Hepatocyte (in vitro differentiated cells): ENCODE measurements around the gene ZNF862. TPM values are rescaled to one million over a fixed set of nuclear protein-coding genes. Genes with fewer than 3 reads are reported as not detected.

ENCODE experiments used
- DNase-seq: peaks from one replicate; pipeline ENCODE4 v3.0.0-alpha.2; 2016; ENCODE audit warnings: low spot score
- H2AFZ ChIP-seq: fragments of 200-600 bp; sonication (generic); 2 replicates; pipeline ENCODE4 v1.6.0; 2016; ENCODE audit warnings: antibody characterized with exemption, mild to moderate bottlenecking
- H3K27ac ChIP-seq: fragments of 200-600 bp; sonication (generic); 2 replicates; pipeline ENCODE4 v1.5.1; 2016; ENCODE audit warnings: mild to moderate bottlenecking
- H3K27me3 ChIP-seq: fragments of 200-600 bp; sonication (generic); 2 replicates; pipeline ENCODE4 v1.6.1; 2016
- H3K36me3 ChIP-seq: fragments of 200-600 bp; sonication (generic); replicated peaks from 2 replicates; pipeline ENCODE4 v1.5.1; 2016; ENCODE audit warnings: low read depth; ENCODE audit not compliant: insufficient read depth
- H3K4me1 ChIP-seq: fragments of 200-600 bp; sonication (generic); 2 replicates; pipeline ENCODE4 v1.5.1; 2016; ENCODE audit warnings: mild to moderate bottlenecking, moderate library complexity; ENCODE audit not compliant: insufficient read depth
- H3K4me2 ChIP-seq: fragments of 200-600 bp; sonication (generic); 2 replicates; pipeline ENCODE4 v1.6.0; 2016
- H3K4me3 ChIP-seq: fragments of 200-600 bp; sonication (generic); 2 replicates; pipeline ENCODE4 v1.5.1; 2016; ENCODE audit warnings: mild to moderate bottlenecking
- H3K79me2 ChIP-seq: fragments of 200-600 bp; sonication (generic); 2 replicates; pipeline ENCODE4 v1.6.0; 2017; ENCODE audit warnings: mild to moderate bottlenecking
- H3K9me2 ChIP-seq: fragments of 200-600 bp; sonication (generic); replicated peaks from 2 replicates; pipeline ENCODE4 v1.6.0; 2017; ENCODE audit warnings: mild to moderate bottlenecking; ENCODE audit not compliant: insufficient read depth
- H3K9me3 ChIP-seq: fragments of 200-600 bp; sonication (generic); 2 replicates; pipeline ENCODE4 v1.5.1; 2016; ENCODE audit warnings: low read depth, mild to moderate bottlenecking
- H4K20me1 ChIP-seq: fragments of 200-600 bp; sonication (generic); 2 replicates; pipeline ENCODE4 v1.6.0; 2016; ENCODE audit warnings: mild to moderate bottlenecking; ENCODE audit not compliant: insufficient read depth, poor library complexity, severe bottlenecking
- EZH2 ChIP-seq: fragments of 200-600 bp; sonication (generic); IDR thresholded peaks from 2 replicates; pipeline ENCODE4 v1.6.1; 2016; ENCODE audit warnings: antibody characterized with exemption, mild to moderate bottlenecking, borderline replicate concordance
- EZH2phosphoT487 ChIP-seq: fragments of 200-600 bp; sonication (generic); IDR thresholded peaks from one replicate; pipeline ENCODE4 v1.6.1; 2018; ENCODE audit warnings: antibody characterized with exemption, mild to moderate bottlenecking, low read depth, moderate library complexity; ENCODE audit not compliant: unreplicated experiment, severe bottlenecking
- WGBS: methylation state at CpG from one replicate; pipeline ENCODE4 v1.1.6; 2016; ENCODE audit warnings: low lambda C conversion rate; ENCODE audit errors: missing lambda C conversion rate; 5-methylcytosine and 5-hydroxymethylcytosine counted together
- polyA plus RNA-seq: library from polyadenylated mRNA; unstranded; fragments of >200 nt; fragmentation: Nextera tagmentation; extraction: Ambion mirVana; gene quantifications from 2 replicates; pipeline ENCODE4 v1.2.1, GENCODE V29; 2016
- total RNA-seq: library from RNA; depleted of rRNA; stranded (reverse); fragments of >200 nt; gene quantifications from 2 replicates; pipeline ENCODE4 v1.2.3, GENCODE V29; 2014
- TF ChIP-seq, protein P1 (sequence below): fragments of 200-600 bp; sonication (generic); IDR thresholded peaks from 2 replicates; pipeline ENCODE4 v1.5.1; 2016; ENCODE audit warnings: antibody characterized with exemption, mild to moderate bottlenecking; ENCODE audit not compliant: poor library complexity

Gene ZNF862
- total and polyA plus RNA-seq, 2 experiments from 2014 or later = 3.5 to 9.2 TPM

DNA sequence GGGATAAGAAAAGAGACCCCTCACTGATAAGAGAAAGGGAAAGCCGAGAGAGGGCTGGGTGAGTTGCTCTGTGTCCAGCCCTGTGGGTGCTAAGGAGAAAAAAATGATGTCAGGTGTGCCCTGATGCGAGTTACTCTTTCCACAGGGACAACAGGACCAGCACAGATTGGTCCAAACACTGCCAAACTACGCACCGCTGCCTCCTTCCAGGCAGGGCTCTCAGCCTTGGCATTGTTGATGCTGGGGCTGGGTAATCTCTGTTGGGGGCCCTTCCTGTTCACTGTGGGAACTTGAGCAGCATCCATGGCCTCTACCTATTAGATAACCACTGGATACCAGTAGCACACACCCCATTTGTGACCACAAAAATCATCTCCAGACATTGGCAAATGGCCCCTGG is 25.3 kb downstream of the ZNF862 start:
- TF ChIP-seq EZH2 (no peak), EZH2phosphoT487 (no peak)
- TF ChIP-seq, protein P1, sequence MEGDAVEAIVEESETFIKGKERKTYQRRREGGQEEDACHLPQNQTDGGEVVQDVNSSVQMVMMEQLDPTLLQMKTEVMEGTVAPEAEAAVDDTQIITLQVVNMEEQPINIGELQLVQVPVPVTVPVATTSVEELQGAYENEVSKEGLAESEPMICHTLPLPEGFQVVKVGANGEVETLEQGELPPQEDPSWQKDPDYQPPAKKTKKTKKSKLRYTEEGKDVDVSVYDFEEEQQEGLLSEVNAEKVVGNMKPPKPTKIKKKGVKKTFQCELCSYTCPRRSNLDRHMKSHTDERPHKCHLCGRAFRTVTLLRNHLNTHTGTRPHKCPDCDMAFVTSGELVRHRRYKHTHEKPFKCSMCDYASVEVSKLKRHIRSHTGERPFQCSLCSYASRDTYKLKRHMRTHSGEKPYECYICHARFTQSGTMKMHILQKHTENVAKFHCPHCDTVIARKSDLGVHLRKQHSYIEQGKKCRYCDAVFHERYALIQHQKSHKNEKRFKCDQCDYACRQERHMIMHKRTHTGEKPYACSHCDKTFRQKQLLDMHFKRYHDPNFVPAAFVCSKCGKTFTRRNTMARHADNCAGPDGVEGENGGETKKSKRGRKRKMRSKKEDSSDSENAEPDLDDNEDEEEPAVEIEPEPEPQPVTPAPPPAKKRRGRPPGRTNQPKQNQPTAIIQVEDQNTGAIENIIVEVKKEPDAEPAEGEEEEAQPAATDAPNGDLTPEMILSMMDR = no peak
- Histone ChIP-seq H3K27me3 (no peaks in the 10 kb centered on the region), H3K9me3 (no peaks in the 10 kb centered on the region), H3K4me3 (no peak overlapping the region), H3K4me2 (no peak overlapping the region), H2AFZ (no peak overlapping the region), H3K9me2 (no peaks in the 10 kb centered on the region), H3K4me1 (no peaks in the 10 kb centered on the region), H4K20me1 (no peaks in the 10 kb centered on the region), H3K27ac (no peak overlapping the region), H3K36me3 (no peaks in the 10 kb centered on the region), H3K79me2 (no peaks in the 10 kb centered on the region)
- 93% methylated on average over 4 of the region's 4 CpGs for WGBS
- DNase-seq = no peak

DNA sequence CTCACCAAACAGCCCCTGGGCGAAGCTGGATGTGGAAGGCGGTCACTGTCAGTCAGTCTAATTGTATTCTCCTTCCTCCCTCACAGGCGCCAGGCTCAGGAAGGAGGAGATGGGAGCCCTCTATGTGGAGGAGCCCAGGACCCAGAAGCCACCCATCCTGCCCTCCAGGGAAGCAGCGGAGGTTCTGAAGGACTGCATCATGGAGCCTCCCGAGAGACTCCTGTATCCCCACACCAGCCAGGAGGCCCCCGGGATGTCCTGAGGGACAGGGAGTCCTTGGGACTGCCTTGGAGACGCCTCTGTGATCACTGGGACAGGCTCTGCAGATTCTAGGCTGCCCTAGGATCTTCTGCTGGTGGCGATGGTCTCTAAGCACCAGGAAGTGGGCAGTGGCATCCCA is 25.8 kb downstream of the ZNF862 start:
- no peaks in the 10 kb centered on the region for H3K36me3 ChIP-seq
- H3K27me3 ChIP-seq = no peaks in the 10 kb centered on the region
- no peak for DNase-seq
- TF ChIP-seq, protein P1 = no peak
- no peak for TF ChIP-seq EZH2
- TF ChIP-seq EZH2phosphoT487 = no peak
- WGBS = 92% methylated on average over 8 of the region's 8 CpGs
- no peak overlapping the region for H3K4me2 ChIP-seq
- no peak overlapping the region for H2AFZ ChIP-seq
- no peak overlapping the region for H3K27ac ChIP-seq
- H3K4me1 ChIP-seq = no peaks in the 10 kb centered on the region
- no peak overlapping the region for H3K4me3 ChIP-seq
- H3K9me3 ChIP-seq = no peaks in the 10 kb centered on the region
- H4K20me1 ChIP-seq = no peaks in the 10 kb centered on the region
- H3K9me2 ChIP-seq = no peaks in the 10 kb centered on the region
- H3K79me2 ChIP-seq = no peaks in the 10 kb centered on the region

DNA sequence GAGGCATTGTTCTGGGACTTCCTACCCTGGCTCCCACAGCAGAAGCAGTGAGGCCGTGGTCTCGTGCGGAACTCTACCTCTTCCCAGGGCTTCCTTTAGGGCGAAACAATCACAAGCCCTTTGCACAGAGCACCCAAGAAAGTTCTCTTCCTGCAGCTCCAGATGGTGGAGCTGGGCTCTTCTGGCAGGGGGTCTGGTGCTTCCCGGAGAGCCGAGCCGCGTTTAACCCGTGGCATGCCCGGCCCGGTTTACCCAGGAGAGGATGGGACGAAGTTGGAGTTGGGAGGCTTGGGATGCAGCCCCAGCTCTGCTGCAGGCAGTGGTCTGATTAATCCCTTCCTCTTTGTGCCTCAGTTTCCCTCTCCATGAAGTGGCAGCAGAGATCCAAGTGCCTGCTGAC is 26.6 kb downstream of the ZNF862 start:
- Histone ChIP-seq H3K9me2 (no peaks in the 10 kb centered on the region), H4K20me1 (no peaks in the 10 kb centered on the region), H3K36me3 (no peaks in the 10 kb centered on the region), H3K79me2 (no peaks in the 10 kb centered on the region), H3K4me3 (no peak overlapping the region), H3K27me3 (no peaks in the 10 kb centered on the region), H3K4me1 (no peaks in the 10 kb centered on the region), H3K27ac (no peak overlapping the region), H2AFZ (no peak overlapping the region), H3K9me3 (no peaks in the 10 kb centered on the region), H3K4me2 (no peak overlapping the region)
- WGBS = 98% methylated on average over 12 of the region's 12 CpGs
- no peak for DNase-seq
- TF ChIP-seq EZH2phosphoT487 (no peak), EZH2 (no peak)
- TF ChIP-seq, protein P1 = no peak

DNA sequence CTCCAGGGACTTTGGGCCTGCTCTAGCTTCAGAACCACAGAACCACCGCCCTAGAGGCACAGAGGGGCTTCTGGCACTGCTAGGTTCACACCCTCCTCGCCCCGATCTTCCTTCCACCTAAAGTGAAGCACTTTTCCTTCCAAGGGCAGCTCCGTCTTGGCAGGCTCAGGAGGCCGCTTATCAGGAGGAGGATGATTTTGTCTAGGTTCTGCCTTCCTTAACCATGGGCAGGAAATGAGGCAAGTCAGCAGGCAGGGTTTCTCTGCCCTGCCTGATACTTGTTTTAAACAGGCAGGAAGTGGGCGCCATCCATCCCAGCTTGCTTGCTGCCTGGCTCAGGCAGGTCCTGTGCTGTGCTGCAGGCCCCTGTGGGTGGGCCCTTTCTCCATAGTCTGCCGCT is 27.3 kb downstream of the ZNF862 start:
- TF ChIP-seq, protein P1 = no peak
- no peak for TF ChIP-seq EZH2phosphoT487
- no peak for TF ChIP-seq EZH2
- Histone ChIP-seq H4K20me1 (no peaks in the 10 kb centered on the region), H3K4me2 (no peak overlapping the region), H2AFZ (no peak overlapping the region), H3K79me2 (no peaks in the 10 kb centered on the region), H3K27me3 (no peaks in the 10 kb centered on the region), H3K9me3 (no peaks in the 10 kb centered on the region), H3K36me3 (no peaks in the 10 kb centered on the region), H3K4me1 (no peaks in the 10 kb centered on the region), H3K4me3 (no peak overlapping the region), H3K9me2 (no peaks in the 10 kb centered on the region), H3K27ac (no peak overlapping the region)
- no peak for DNase-seq
- WGBS = 92% methylated on average over 6 of the region's 7 CpGs
